ENCODE data around the gene RBM17. TPM values are rescaled to one million over a fixed set of nuclear protein-coding genes. Genes with fewer than 3 reads are reported as not detected.
A peak's percentile ranks its signal among the peaks of the same experiment; 100 is the strongest.

The RBM17 gene
- total and polyA plus RNA-seq, 2 of the 13 experiments (the other 11 are each of a cell fraction or from before 2014, with no cell fraction given): 30.7 to 77.5 TPM

DNA sequence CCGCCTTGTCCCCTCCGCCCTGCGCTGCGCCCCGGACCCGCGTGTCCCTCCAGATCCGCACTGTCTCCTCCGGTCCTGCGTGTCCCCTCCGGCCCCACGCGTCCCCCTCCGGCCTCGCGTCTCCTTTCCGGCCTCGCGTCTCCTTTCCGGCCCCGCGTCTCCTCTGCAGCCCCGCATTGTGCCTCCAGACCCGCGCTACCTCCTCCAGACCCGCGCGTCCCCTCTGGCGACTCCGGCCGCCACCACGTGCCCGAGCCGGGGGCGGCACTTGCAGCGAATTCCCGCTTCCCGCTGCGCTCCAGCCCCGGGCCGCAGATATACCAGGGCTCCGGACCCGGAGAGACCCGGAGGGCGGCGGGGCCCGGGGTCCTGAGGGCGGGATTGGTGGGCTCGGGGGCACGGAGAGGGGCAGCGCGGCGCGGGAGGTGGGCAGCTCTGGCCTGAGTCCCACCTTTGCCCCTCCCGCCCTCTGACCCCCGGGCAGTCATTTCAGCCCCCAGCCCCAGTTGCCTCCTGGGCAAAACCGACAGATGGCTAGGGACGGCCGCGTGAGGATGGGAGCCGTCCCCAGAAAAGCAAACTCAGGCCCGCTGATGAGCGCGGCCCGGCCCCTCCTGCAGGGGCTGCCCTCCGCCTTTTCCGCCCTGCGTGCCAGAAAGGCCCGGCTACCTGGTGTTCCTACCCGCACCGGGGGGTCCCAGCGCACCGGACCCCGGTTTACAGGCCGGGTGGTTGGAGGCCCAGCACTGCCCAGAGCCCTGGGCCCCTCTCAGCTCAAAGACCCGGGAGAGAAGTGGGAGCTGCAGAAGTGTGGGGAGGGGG is 56.5 kb downstream of the RBM17 start (continued):
- TF ChIP-seq ZNF674 (CRISPR knock-in tag; IDR thresholded peaks at IDR 0.05; ENCODE audit: low read depth) (no peak), THAP11 (CRISPR knock-in tag; IDR thresholded peaks at IDR 0.05) (no peak), ZNF777 (CRISPR knock-in tag; IDR thresholded peaks at IDR 0.05) (peak; percentile 66), MED13 (CRISPR knock-in tag; IDR thresholded peaks at IDR 0.05) (peak; percentile 34; the same call in 1 of the 2 replicates), ZNF232 (CRISPR knock-in tag; IDR thresholded peaks at IDR 0.05; ENCODE audit: borderline replicate concordance) (no peak), HNRNPK (IDR thresholded peaks at IDR 0.05; ENCODE audit: low read depth, low read length, poor library complexity, severe bottlenecking) (peak; percentile 7), BRCA1 (CRISPR knock-in tag; IDR thresholded peaks at IDR 0.05) (no peak), ZNF816 (CRISPR knock-in tag; IDR thresholded peaks at IDR 0.05; ENCODE audit: borderline replicate concordance) (no peak), ZSCAN31 (CRISPR knock-in tag; IDR thresholded peaks at IDR 0.05; ENCODE audit: low read depth) (no peak), HNRNPLL (IDR thresholded peaks at IDR 0.05; ENCODE audit: low read depth, low read length, poor library complexity, severe bottlenecking) (peak; percentile 8), ZNF547 (CRISPR knock-in tag; IDR thresholded peaks at IDR 0.05) (no peak)
- TF ChIP-seq, protein P1, sequence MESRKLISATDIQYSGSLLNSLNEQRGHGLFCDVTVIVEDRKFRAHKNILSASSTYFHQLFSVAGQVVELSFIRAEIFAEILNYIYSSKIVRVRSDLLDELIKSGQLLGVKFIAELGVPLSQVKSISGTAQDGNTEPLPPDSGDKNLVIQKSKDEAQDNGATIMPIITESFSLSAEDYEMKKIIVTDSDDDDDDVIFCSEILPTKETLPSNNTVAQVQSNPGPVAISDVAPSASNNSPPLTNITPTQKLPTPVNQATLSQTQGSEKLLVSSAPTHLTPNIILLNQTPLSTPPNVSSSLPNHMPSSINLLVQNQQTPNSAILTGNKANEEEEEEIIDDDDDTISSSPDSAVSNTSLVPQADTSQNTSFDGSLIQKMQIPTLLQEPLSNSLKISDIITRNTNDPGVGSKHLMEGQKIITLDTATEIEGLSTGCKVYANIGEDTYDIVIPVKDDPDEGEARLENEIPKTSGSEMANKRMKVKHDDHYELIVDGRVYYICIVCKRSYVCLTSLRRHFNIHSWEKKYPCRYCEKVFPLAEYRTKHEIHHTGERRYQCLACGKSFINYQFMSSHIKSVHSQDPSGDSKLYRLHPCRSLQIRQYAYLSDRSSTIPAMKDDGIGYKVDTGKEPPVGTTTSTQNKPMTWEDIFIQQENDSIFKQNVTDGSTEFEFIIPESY (CRISPR knock-in tag; IDR thresholded peaks at IDR 0.05): 0 out of 2 replicates have a peak, but pooled peaks have one; percentile 31
- TF ChIP-seq, protein P2, sequence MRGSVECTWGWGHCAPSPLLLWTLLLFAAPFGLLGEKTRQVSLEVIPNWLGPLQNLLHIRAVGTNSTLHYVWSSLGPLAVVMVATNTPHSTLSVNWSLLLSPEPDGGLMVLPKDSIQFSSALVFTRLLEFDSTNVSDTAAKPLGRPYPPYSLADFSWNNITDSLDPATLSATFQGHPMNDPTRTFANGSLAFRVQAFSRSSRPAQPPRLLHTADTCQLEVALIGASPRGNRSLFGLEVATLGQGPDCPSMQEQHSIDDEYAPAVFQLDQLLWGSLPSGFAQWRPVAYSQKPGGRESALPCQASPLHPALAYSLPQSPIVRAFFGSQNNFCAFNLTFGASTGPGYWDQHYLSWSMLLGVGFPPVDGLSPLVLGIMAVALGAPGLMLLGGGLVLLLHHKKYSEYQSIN (CRISPR knock-in tag; IDR thresholded peaks at IDR 0.05; ENCODE audit: borderline replicate concordance): no peak
- TF ChIP-seq, protein P3, sequence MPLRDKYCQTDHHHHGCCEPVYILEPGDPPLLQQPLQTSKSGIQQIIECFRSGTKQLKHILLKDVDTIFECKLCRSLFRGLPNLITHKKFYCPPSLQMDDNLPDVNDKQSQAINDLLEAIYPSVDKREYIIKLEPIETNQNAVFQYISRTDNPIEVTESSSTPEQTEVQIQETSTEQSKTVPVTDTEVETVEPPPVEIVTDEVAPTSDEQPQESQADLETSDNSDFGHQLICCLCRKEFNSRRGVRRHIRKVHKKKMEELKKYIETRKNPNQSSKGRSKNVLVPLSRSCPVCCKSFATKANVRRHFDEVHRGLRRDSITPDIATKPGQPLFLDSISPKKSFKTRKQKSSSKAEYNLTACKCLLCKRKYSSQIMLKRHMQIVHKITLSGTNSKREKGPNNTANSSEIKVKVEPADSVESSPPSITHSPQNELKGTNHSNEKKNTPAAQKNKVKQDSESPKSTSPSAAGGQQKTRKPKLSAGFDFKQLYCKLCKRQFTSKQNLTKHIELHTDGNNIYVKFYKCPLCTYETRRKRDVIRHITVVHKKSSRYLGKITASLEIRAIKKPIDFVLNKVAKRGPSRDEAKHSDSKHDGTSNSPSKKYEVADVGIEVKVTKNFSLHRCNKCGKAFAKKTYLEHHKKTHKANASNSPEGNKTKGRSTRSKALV (CRISPR knock-in tag; IDR thresholded peaks at IDR 0.05): peak; percentile 26; the same call in 1 of the 2 replicates
- TF ChIP-seq, protein P4, sequence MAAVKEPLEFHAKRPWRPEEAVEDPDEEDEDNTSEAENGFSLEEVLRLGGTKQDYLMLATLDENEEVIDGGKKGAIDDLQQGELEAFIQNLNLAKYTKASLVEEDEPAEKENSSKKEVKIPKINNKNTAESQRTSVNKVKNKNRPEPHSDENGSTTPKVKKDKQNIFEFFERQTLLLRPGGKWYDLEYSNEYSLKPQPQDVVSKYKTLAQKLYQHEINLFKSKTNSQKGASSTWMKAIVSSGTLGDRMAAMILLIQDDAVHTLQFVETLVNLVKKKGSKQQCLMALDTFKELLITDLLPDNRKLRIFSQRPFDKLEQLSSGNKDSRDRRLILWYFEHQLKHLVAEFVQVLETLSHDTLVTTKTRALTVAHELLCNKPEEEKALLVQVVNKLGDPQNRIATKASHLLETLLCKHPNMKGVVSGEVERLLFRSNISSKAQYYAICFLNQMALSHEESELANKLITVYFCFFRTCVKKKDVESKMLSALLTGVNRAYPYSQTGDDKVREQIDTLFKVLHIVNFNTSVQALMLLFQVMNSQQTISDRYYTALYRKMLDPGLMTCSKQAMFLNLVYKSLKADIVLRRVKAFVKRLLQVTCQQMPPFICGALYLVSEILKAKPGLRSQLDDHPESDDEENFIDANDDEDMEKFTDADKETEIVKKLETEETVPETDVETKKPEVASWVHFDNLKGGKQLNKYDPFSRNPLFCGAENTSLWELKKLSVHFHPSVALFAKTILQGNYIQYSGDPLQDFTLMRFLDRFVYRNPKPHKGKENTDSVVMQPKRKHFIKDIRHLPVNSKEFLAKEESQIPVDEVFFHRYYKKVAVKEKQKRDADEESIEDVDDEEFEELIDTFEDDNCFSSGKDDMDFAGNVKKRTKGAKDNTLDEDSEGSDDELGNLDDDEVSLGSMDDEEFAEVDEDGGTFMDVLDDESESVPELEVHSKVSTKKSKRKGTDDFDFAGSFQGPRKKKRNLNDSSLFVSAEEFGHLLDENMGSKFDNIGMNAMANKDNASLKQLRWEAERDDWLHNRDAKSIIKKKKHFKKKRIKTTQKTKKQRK (IDR thresholded peaks at IDR 0.05; ENCODE audit: low read length): no peak
- TF ChIP-seq, protein P5, sequence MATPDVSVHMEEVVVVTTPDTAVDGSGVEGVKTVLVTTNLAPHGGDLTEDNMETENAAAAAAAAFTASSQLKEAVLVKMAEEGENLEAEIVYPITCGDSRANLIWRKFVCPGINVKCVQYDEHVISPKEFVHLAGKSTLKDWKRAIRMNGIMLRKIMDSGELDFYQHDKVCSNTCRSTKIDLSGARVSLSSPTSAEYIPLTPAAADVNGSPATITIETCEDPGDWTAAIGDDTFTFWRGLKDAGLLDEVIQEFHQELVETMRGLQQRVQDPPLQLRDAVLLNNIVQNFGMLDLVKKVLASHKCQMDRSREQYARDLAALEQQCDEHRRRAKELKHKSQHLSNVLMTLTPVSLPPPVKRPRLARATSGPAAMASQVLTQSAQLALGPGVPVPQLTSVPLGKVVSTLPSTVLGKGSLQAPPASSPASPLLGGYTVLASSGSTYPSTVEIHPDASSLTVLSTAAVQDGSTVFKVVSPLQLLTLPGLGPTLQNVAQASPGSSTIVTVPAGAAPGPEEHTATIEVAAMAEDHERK (CRISPR knock-in tag; IDR thresholded peaks at IDR 0.05; ENCODE audit: low read depth): no peak

Data from HepG2 (cell line).